COLO668 (cell line): ENCODE data around the gene ITGAX.
"Not testable (repeated sequence)": the region's sequence is repeated elsewhere in the genome, so short reads cannot be mapped to it uniquely, and the experiment has no call there.

Experiments used
- DNase-seq: peaks from one replicate; lab custom pipeline; 2025; ENCODE audit not compliant: unreplicated experiment; lab: John Stamatoyannopoulos, UW

ITGAX gene

DNA sequence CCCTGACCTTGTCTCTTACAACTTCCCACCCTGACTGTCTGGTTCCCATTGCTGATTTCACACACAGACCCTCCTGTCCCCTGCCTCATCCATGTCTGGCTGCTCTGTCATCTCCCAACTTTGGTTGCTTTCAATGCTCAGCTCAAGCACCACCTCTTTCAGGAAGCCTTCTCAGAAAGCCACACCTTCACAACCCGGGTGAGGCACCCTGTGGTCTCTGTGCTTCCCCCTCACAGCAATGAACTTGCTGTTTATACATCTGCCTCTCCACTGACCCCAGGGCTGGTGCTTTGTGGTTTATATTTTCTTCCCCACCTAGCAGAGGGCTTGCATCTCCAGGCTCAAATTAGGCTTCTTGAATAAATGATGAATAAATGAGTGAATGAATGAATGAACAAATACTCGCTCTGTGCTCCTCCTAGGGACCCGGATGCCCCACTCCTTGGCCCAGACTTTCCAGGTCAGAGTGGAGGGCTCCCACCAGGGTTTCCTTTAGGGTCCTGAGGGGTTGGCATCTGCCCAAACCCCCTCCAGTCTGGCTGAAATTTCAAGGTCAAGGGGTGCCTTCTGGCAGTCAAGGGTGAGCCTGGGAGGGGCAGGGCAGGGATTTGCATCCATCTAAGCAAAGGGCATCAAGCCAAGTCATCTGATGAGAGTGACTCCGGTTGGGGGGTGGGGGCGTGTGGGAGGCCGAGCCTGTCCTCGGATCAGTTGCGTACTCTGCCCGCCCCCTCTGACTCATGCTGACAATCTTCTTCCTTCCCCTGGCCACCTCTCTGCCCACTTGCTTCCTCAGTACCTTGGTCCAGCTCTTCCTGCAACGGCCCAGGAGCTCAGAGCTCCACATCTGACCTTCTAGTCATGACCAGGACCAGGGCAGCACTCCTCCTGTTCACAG lies at the start of gene ITGAX:
Gene ITGAX (plus strand): TSS at position 783 of the 898 bp plus-strand sequence. CDS start 79 bp downstream, at position 862.
- no peak for DNase-seq

DNA sequence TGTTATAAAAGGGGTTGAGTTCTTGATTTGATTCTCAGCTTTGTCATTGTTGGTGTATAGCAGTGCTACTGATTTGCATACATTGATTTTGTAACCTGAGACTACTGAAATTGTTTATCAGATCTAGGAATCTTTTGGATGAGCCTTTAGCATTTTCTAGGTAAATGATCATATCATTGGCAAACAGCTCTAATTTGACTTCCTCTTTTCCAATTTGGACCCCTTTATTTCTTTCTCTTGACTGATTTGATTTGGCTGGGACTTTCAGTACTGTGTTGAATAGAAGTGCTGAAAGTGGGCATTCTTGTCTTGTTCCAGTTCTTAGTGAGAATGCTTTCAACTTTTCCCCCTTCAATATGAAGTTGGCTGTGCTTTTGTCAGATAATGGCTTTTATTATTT lies 49.8 kb upstream of the ITGAX start:
- no peak for DNase-seq

DNA sequence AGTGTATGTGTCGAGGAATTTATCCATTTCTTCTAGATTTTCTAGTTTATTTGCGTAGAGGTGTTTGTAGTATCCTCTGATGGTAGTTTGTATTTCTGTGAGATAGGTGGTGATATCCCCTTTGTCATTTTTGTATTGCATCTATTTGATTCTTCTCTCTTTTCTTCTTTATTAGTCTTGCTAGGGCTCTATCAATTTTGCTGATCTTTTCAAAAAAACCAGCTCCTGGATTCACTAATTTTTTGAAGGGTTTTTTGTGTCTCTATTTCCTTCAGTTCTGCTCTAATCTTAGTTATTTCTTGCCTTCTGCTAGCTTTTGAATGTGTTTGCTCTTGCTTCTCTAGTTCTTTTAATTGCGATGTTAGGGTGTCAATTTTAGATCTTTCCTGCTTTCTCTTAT lies 46.6 kb upstream of the ITGAX start:
- DNase-seq = not testable (repeated sequence)

DNA sequence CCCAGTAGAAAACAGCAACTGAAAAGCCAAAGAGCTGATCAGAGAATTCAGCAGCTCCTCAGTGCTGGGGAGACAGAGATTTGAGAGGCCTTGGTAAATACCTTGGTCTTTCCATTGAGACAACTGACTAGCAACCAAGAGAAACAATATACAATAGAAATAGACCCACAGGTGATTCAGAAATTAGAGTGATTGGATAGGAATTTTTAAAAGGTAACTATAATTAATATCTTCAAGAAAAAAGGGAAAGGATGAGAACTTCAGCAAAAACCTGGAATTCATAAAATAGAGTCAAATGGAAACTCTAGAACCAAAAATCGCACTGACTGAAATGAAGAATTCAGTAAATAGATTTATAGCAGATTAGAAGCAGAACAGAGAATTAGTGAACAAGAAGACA lies 32.5 kb upstream of the ITGAX start:
- DNase-seq = no peak

DNA sequence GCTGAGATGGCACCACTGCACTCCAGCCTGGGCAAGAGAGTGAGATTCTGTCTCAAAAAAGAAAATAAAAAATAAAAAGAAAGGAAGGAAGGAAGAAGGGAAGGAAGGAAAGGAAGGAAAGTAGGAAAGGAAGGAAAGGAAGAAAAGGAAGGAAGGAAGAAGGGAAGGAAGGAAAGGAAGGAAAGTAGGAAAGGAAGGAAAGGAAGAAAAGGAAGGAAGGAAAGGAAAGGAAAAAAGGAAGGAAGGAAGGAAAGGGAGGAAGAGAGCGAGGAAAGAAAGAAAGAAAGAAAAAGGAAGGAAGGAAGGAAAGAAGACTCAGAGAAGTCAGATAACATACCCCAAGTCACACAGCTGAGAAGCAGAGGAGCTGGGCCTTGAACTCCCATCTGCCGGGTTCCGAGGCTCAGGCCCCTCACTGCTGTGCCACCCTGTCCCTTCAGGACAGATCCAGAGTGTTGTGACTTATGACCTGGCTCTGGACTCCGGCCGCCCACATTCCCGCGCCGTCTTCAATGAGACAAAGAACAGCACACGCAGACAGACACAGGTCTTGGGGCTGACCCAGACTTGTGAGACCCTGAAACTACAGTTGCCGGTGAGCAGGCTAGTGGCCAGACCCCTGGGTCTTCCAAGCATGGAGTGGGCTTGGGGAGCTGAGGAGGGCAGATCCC lies 30.9 kb upstream of the ITGAX start:
- no peak for DNase-seq

DNA sequence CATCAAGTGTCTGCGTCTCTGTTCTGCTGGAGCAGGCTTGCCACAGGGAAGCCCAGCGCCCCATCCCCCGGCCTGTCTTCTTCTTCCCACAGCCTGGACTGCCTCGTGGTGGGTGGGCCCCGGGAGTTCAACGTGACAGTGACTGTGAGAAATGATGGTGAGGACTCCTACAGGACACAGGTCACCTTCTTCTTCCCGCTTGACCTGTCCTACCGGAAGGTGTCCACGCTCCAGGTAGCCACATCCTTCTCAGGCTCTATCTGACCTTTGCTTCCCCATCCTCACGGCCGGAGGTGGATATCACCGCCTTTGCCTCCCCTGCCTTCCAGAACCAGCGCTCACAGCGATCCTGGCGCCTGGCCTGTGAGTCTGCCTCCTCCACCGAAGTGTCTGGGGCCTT lies 29.8 kb upstream of the ITGAX start:
- DNase-seq = no peak

DNA sequence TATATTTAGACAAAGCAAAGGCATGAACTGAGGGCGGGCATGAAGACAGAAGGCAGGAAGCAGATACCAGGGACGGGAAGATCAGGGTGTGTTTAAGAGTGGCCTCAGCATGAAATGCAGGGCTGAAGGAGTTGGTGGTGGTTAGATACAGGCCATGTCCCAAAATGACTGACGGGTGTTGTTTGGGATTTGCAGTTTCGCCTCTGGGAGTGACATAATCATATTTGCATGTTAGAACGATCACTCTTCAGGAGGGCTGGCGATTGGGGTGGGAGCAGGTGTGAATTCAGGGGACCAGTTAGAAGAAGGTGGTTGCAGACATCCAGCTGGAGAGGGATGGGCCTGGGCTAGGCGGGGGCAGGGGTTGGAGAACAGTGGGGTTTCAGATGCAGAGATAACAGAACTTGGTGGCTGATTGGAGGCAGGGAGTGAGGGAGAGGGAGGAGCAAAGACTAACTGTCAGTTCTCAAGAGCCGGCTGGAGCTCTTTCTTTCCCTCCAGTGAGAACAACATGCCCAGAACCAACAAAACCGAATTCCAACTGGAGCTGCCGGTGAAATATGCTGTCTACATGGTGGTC lies 27.2 kb upstream of the ITGAX start:
- no peak for DNase-seq

DNA sequence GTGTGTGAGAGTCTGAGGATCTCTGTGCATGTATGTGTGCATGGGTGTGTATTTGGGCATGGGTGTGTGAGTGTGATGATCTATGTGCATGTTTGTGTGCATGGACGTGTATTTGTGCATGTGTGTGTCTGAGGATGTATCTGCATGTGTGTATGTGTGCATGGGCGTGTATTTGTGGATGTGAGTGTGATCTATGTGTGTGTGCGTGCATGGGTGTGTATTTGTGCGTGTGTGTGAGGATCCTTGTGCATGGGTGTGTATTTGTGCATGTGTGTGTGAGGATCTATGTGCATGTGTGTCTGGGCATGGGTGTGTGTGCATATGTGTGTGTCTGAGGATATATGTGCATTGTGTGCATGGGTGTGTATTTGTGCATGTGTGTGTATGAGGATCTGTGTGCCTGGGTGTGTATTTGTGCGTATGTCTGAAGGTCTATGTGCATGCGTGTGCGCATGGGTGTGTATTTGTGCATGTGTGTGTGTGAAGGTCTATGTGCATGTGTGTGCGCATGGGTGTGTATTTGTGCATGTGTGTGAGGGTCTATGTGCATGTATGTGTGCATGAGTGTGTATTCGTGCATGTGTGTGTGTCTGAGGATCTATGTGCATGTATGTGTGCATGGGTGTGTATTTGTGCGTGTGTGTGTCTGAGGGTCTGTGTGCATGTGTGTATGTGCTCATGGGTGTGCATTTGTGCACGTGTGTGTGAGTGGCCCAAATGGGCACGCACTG lies 26.5 kb upstream of the ITGAX start:
- DNase-seq = no peak

DNA sequence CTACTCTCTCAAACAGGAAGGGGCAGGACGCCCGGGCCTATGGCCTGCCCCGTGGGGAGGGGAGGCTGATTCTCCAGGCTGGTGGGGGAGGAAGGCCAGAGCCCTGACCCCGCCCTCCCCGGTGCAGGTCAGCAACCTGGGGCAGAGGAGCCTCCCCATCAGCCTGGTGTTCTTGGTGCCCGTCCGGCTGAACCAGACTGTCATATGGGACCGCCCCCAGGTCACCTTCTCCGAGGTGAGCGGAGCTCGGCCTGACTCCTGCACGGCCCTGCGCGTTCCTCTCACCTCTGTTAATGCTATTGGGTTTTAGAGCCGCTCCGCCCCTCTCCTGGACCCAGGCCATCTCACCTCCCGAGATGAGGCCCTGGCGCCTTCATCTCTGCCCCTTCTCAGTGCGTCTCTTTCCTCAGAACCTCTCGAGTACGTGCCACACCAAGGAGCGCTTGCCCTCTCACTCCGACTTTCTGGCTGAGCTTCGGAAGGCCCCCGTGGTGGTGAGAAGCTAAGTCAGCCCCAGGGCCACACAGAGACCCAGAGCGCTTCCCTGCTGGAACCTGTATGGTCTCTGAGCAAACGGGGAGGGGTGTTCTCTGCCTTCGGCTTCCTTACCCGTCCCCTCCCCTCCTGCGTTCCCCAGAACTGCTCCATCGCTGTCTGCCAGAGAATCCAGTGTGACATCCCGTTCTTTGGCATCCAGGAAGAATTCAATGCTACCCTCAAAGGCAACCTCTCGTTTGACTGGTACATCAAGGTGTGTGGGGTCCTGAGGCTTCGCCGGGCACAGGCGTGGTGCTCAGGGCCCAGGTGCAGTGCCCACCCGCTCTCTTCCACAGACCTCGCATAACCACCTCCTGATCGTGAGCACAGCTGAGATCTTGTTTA lies 25.1 kb upstream of the ITGAX start:
- no peak for DNase-seq

DNA sequence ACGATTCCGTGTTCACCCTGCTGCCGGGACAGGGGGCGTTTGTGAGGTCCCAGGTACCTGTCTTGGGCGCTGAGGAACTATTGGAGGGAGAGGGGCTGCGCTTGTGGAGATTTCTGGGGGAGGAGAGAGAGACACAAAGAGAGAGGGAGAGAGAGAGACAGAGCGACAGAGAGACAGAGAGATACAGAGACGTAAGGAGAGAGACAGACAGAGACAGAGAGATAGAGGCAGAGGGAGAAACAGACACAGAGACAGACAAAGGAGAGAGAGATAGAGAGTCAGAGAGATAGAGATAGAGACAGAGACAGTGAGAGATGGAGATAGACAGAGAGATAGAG lies 24.5 kb upstream of the ITGAX start:
- DNase-seq = no peak

DNA sequence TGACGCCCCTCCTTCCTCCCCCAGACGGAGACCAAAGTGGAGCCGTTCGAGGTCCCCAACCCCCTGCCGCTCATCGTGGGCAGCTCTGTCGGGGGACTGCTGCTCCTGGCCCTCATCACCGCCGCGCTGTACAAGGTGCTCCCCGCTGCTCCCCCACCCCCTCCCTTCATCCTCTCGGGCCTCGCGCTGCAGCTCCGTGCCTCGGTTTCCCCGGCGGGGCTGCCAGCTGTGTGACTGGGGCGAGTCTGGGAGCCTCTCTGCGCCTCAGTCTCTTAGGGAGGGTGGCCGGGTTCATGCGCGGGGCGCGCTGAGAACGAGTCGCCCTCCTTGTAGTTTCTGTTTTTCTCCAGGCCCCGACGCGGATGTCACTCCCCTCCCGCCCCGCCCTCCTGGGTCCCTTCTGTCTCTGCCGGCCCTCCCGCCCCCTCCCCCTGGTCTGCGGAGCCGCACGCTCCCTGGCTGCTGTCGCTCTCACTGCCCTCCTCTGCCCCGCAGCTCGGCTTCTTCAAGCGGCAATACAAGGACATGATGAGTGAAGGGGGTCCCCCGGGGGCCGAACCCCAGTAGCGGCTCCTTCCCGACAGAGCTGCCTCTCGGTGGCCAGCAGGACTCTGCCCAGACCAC lies 23.7 kb upstream of the ITGAX start:
- no peak for DNase-seq

DNA sequence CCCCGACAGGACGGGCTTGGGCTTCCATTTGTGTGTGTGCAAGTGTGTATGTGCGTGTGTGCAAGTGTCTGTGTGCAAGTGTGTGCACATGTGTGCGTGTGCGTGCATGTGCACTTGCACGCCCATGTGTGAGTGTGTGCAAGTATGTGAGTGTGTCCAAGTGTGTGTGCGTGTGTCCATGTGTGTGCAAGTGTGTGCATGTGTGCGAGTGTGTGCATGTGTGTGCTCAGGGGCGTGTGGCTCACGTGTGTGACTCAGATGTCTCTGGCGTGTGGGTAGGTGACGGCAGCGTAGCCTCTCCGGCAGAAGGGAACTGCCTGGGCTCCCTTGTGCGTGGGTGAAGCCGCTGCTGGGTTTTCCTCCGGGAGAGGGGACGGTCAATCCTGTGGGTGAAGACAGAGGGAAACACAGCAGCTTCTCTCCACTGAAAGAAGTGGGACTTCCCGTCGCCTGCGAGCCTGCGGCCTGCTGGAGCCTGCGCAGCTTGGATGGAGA lies 23.1 kb upstream of the ITGAX start:
- DNase-seq = no peak

DNA sequence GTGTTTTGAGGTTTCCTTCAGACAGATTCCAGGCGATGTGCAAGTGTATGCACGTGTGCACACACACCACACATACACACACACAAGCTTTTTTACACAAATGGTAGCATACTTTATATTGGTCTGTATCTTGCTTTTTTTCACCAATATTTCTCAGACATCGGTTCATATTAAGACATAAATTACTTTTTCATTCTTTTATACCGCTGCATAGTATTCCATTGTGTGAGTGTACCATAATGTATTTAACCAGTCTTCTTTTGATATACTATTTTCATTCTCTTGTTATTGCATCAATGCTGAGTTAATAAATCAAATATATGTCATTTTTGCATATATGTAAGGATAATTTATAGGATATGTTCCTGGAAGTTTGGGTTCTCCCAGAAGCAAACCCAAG lies 22.4 kb upstream of the ITGAX start:
- DNase-seq = no peak

DNA sequence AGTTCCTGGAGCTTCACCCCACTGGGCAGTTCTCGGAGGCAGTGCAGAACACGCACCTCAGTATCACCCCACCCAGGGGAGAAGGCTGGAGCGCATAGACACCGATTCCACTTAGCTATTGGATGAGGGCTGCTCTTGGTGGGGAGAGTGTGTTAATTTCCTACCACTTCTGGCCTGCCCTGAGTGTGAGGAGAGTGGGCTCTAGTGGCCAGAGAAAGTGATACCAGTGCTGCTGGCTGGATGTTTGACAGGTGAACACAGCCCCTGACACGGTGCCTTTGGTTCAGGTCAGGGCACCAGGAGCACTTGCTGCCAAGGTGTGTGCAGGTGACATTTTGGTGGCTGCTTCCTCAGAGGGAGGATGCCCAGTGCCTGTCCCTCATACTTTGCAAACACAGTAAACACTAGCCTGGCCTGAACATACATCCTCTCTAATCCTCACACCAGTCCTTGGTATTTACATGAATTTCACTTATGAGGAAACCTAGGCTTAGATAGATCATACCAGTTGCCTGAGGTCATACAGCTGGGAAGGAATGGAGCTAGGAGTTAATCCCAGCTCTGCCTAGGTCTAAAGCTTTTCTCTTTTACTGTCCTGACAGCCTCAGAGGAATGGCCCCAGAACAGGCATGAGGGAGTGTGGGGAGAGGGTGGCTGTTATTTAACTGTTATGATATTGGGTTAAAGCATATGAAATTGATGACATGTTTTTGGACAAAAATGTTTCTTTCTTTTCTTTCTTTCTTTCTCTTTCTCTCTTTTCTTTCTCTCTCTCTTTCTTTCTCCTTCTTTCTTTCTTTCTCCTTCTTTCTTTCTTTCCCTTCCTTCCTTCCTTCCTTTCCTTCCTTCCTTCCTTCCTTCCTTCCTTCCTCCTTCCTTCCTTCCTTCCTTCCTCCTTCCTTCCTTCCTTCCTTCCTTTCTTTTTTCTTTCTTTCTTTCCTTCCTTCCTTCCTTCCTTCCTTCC lies 21.0 kb upstream of the ITGAX start:
- DNase-seq = peak; percentile 17

DNA sequence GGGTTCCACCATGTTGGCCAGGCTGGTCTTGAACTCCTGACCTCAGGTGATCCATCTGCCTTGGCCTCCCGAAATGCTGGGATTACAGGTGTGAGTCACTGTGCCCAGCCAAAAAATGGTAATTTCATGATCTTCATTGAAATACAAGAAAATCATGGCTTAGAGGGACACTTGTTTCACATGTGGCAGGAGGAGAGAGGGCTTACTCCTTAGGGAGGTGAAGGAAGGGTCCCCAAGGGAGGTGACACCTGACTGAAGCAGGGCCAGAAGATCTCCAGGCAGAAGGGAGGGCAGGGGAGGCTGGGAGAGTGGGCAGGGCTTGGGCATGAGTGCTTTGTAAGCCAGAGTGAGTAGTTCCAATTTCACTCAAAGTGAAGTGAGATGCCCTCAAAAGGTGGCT lies 20.0 kb upstream of the ITGAX start:
- no peak for DNase-seq

DNA sequence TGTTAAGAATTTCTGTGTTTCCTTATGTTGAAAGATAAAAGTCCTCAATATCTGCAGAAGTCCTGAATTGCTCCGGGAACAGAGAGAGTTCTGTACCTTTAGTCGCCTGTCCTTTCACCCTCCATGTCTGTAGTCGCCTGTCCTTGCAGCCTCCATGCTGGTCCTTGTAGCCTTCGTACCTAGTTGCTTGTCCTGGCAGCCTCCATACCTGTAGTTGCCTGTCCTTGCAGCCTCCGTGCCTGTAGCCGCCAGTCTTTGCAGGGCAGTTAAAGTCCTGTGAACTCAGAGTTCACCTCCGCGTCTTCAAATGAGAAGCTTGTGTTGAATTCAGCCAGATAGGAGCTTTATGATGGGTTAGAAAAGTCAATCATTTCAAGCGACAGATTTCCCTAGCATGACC lies 19.5 kb upstream of the ITGAX start:
- DNase-seq = no peak

DNA sequence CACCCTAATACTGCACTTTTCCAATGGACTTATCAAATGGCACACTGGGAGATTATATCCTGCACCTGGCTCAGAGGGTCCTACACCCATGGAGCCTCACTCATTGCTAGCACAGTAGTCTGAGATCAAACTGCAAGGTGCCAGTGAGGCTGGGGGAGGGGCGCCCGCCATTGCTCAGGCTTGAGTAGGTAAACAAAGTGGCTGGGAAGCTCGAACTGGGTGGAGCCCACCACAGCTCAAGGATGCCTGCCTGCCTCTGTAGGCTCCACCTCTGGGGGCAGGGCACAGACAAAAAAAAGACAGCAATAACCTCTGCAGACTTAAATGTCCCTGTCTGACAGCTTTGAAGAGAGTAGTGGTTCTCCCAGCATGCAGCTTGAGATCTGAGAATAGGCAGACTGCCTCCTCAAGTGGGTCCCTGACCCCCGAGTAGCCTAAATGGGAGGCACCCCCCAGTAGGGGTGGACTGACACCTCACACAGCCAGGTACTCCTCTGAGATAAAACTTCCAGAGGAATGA lies 16.8 kb upstream of the ITGAX start:
- DNase-seq = not testable (repeated sequence)

DNA sequence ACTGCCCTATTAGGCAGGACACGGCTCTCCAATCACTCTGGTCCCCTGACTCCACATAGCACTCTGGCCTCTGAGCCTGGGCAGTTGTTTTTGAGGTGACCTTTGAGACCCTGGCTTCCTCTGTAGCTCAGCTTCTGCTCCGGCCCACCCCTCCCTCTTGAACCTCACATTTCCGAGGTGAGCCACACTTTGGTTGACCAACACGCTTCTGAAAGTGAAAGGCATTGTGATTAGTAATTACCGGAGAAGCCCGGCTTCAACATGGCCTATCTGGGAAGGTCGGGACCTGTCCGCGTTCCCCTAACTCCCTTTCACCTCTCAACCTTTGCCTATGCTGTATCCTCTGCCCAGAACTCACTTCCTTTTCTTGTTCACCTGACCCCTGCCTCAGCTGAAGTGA lies 10.3 kb upstream of the ITGAX start:
- no peak for DNase-seq

DNA sequence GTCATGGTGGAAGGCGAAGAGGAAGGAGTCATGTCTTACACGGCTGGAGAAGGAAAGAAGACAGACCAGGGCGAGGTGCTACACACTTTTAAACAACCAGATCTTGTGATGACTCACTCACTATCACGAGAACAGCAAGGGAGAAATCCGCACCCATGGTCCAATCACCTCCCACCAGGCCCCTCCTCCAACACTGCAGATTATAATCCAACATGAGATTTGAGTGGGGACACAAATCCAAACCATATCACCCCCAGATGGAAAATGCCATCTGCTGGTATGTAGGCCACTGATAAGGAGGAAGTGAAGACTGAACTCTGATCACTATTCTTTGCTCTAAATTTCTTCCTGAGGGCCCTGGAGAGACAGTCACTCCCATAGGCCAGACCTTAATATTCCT lies 7.5 kb upstream of the ITGAX start:
- no peak for DNase-seq
